Endothelial cell of umbilical vein (primary cell): Measurements from ENCODE around the gene PCNX4. TPM values are rescaled to one million over a fixed set of nuclear protein-coding genes. Genes with fewer than 3 reads are reported as not detected.

ENCODE experiments used
- BruUV-seq: library from RNA; stranded (reverse); fragments of 400-500 nt; replicated peaks from 2 replicates; lab custom pipeline; 2021; lab: Mats Ljungman, UMichigan
- CTCF ChIA-PET: fragments of 300-600, 350-600 bp; sonication (Branson Sonifier 250); formaldehyde crosslinking; loops from one replicate; lab custom pipeline; 2021; ENCODE audit warnings: antibody characterized with exemption, inconsistent platforms; lab: Charles Lee
- POLR2A ChIA-PET: fragments of 300-600, 350-600 bp; sonication (Branson Sonifier 250); formaldehyde crosslinking; loops from one replicate; lab custom pipeline; 2021; ENCODE audit warnings: antibody characterized with exemption, inconsistent platforms; lab: Charles Lee
- DNase-seq: peaks from one replicate; pipeline ENCODE4 v3.0.0-alpha.2; 2011; ENCODE audit warnings: low read depth, low spot score
- FAIRE-seq: peaks from 2 replicates; lab custom pipeline; 2011; peaks lifted over from hg19 to GRCh38; lab: Jason Lieb, UNC
- H2AFZ ChIP-seq: 2 replicates; pipeline ENCODE4 v1.6.0; 2012; ENCODE audit warnings: low read depth, low read length, control low read depth, inconsistent platforms
- H3K27ac ChIP-seq: 2 replicates; pipeline ENCODE4 v1.5.1; 2011; ENCODE audit warnings: low read depth, mild to moderate bottlenecking, control low read depth, low read length, moderate library complexity; ENCODE audit not compliant: insufficient read depth
- H3K27me3 ChIP-seq, 2 experiments: 2 replicates each; pipeline versions ENCODE4 v1.6.0 to v1.6.1; 2011; ENCODE audit warnings: low read length in 2 of 2, mixed read lengths in 1 of 2; ENCODE audit not compliant: control insufficient read depth in 2 of 2, insufficient read depth in 2 of 2
- H3K36me3 ChIP-seq, 2 experiments: 2 replicates in 1 of 2; 3 replicates in 1 of 2; pipeline ENCODE4 v1.5.1; 2011; ENCODE audit warnings: low read length in 2 of 2, mild to moderate bottlenecking in 1 of 2, moderate library complexity in 1 of 2; ENCODE audit not compliant: control insufficient read depth in 2 of 2, insufficient read depth in 2 of 2; ENCODE audit errors: extremely low read depth in 1 of 2
- H3K4me1 ChIP-seq: 3 replicates; pipeline ENCODE4 v1.5.1; 2011; ENCODE audit warnings: mild to moderate bottlenecking, low read length; ENCODE audit not compliant: control insufficient read depth, insufficient read depth; ENCODE audit errors: extremely low read depth
- H3K4me2 ChIP-seq: 2 replicates; pipeline ENCODE4 v1.6.1; 2011; ENCODE audit warnings: low read length, control low read depth, mixed read lengths; ENCODE audit not compliant: insufficient read depth
- H3K4me3 ChIP-seq, 3 experiments: fragments of 200-600 bp in 1 of 3; sonication (generic), shearing (Covaris generic) in 1 of 3; replicated peaks in 1 of 3; 2 replicates each; pipeline ENCODE4 v1.5.1; 2011 to 2016; ENCODE audit warnings: control low read depth in 3 of 3, low read length in 3 of 3, mild to moderate bottlenecking in 2 of 3, inconsistent platforms in 1 of 3, low read depth in 1 of 3, moderate library complexity in 1 of 3; ENCODE audit not compliant: insufficient read depth in 1 of 3
- H3K79me2 ChIP-seq: 2 replicates; pipeline ENCODE4 v1.6.0; 2012; ENCODE audit warnings: low read length, inconsistent platforms; ENCODE audit not compliant: control insufficient read depth, insufficient read depth
- H3K9ac ChIP-seq: replicated peaks from 2 replicates; pipeline ENCODE3; 2011; ENCODE audit warnings: low read length, control low read depth; ENCODE audit not compliant: insufficient read depth; ENCODE audit errors: extremely low read depth
- H3K9me1 ChIP-seq: replicated peaks from 3 replicates; pipeline ENCODE4 v1.6.0; 2011; ENCODE audit warnings: mild to moderate bottlenecking, low read length; ENCODE audit not compliant: control insufficient read depth, insufficient read depth; ENCODE audit errors: extremely low read depth
- H3K9me3 ChIP-seq: replicated peaks from 2 replicates; pipeline ENCODE4 v1.5.1; 2012; ENCODE audit warnings: low read length, inconsistent platforms; ENCODE audit not compliant: control insufficient read depth, insufficient read depth
- H4K20me1 ChIP-seq: replicated peaks from 2 replicates; pipeline ENCODE3; 2011; ENCODE audit warnings: mild to moderate bottlenecking, low read length; ENCODE audit not compliant: control insufficient read depth, insufficient read depth; ENCODE audit errors: extremely low read depth
- CTCF ChIP-seq, 2 donors: IDR thresholded peaks; 1 replicate in 1 of 2; 2 replicates in 1 of 2; pipeline ENCODE4 v1.5.1; 2011; ENCODE audit warnings: low read length in 2 of 2, mild to moderate bottlenecking in 2 of 2, moderate library complexity in 2 of 2, control low read depth in 1 of 2, inconsistent platforms in 1 of 2, low read depth in 1 of 2; ENCODE audit not compliant: insufficient read depth in 1 of 2; ENCODE audit errors: extremely low read depth in 1 of 2
- EZH2 ChIP-seq: IDR thresholded peaks from 2 replicates; pipeline ENCODE4 v1.6.1; 2012; ENCODE audit warnings: borderline replicate concordance, low read depth, mild to moderate bottlenecking, moderate library complexity, low read length, inconsistent platforms; ENCODE audit not compliant: severe bottlenecking
- FOS ChIP-seq: IDR thresholded peaks from 2 replicates; pipeline ENCODE4 v1.6.1; 2011; ENCODE audit warnings: mild to moderate bottlenecking, low read length, moderate library complexity, borderline replicate concordance; ENCODE audit not compliant: insufficient read depth
- GATA2 ChIP-seq: IDR thresholded peaks from 2 replicates; pipeline ENCODE4 v1.7.0; 2011; ENCODE audit warnings: low read depth, mild to moderate bottlenecking, moderate library complexity, mixed read lengths, low read length; ENCODE audit not compliant: insufficient read length, insufficient read depth
- JUN ChIP-seq: IDR thresholded peaks from 2 replicates; pipeline ENCODE4 v1.6.1; 2011; ENCODE audit warnings: borderline replicate concordance, low read depth; ENCODE audit not compliant: insufficient read length, insufficient read depth
- MAX ChIP-seq: IDR thresholded peaks from 2 replicates; pipeline ENCODE4 v1.6.1; 2011; ENCODE audit not compliant: insufficient read depth, insufficient read length
- MYC ChIP-seq: IDR thresholded peaks from one replicate; pipeline ENCODE4 v1.6.1; 2011; ENCODE audit warnings: mild to moderate bottlenecking, low read depth, low read length
- POLR2A ChIP-seq: IDR thresholded peaks from 2 replicates; pipeline ENCODE4 v1.6.1; 2012; ENCODE audit warnings: low read depth, mild to moderate bottlenecking, control low read depth, low read length
- POLR2AphosphoS5 ChIP-seq: IDR thresholded peaks from 2 replicates; pipeline ENCODE4 v1.6.1; 2012; ENCODE audit warnings: low read depth, mild to moderate bottlenecking, control low read depth, low read length, moderate library complexity; ENCODE audit not compliant: insufficient read depth
- dilution Hi-C: fragments of 300-500 bp; cut with MboI; formaldehyde crosslinking; loops from one replicate; pipeline ENCODE4 v1.15.0; 2019; ENCODE audit warnings: low sequenced_read_pairs; ENCODE audit not compliant: extremely low pct_ligation_motif_present
- intact Hi-C: fragments of 100-400 bp; cut with micrococcal nuclease; formaldehyde crosslinking; loops from one replicate; pipeline ENCODE4 v1.10.0; 2022
- polyA plus RNA-seq, 4 experiments: library from polyadenylated mRNA; depleted of rRNA in 3 of 4; stranded (reverse) in 3 of 4; unstranded in 1 of 4; fragments of >200 nt; gene quantifications; 2 replicates each; pipeline versions ENCODE4 v1.2.1 to v1.2.3, GENCODE V29; 2011 to 2012; ENCODE audit warnings: missing spikeins in 1 of 4
- total RNA-seq: library from RNA; stranded (reverse); gene quantifications from 2 replicates; pipeline ENCODE4 v1.2.3, GENCODE V29; 2021

PCNX4 gene
- total and polyA plus RNA-seq, 2 donors (not counting 3 experiments of a cell fraction or from before 2014, with no cell fraction given): 35.5 to 51.6 TPM

GRCh38 chr14:60206837-60207533 is 115.3 kb downstream of the PCNX4 start:
- no peak overlapping the region for H2AFZ ChIP-seq
- H3K4me1 ChIP-seq: no peaks in the 10 kb centered on the region
- no peaks in the 10 kb centered on the region for H3K9me1 ChIP-seq
- H3K27me3 ChIP-seq: peaks cover 3 to 5% of the 10 kb centered on the region in 2 experiments
- no peaks in the 10 kb centered on the region for H4K20me1 ChIP-seq
- intact Hi-C loops: no loop called here
- DNase-seq (no peak), FAIRE-seq (no peak)
- CTCF ChIA-PET: no interaction called here
- TF ChIP-seq FOS (no peak), POLR2AphosphoS5 (no peak), JUN (no peak), POLR2A (no peak), MYC (no peak), GATA2 (no peak), CTCF (IDR thresholded peaks at IDR 0.05; ENCODE audit: extremely low read depth in 1 of 2, insufficient read depth in 1 of 2, low read depth in 1 of 2, low read length in 2 of 2) (no peak), MAX (no peak), EZH2 (no peak)
- no peak overlapping the region for H3K4me3 ChIP-seq
- no peak overlapping the region for H3K27ac ChIP-seq
- H3K36me3 ChIP-seq: no peaks in the 10 kb centered on the region
- H3K9me3 ChIP-seq: no peaks in the 10 kb centered on the region
- BruUV-seq: no TSS peak
- no peak overlapping the region for H3K9ac ChIP-seq
- no peak overlapping the region for H3K4me2 ChIP-seq
- no peaks in the 10 kb centered on the region for H3K79me2 ChIP-seq
- dilution Hi-C loops: no loop called here
- POLR2A ChIA-PET: no interaction called here
